Neural progenitor cell (in vitro differentiated cells): ENCODE measurements around the gene TREML2.

Experiments
- EZH2 ChIP-seq: fragments of 200-600 bp; sonication (generic); IDR thresholded peaks from 2 replicates; pipeline ENCODE4 v1.6.1; 2017; ENCODE audit warnings: antibody characterized with exemption, mild to moderate bottlenecking, moderate library complexity
- EZH2phosphoT487 ChIP-seq: fragments of 200-600 bp; sonication (generic); IDR thresholded peaks from 2 replicates; pipeline ENCODE4 v1.6.1; 2017; ENCODE audit warnings: antibody characterized with exemption
- TF ChIP-seq, protein P1 (sequence below): fragments of 200-600 bp; sonication (generic); IDR thresholded peaks from 2 replicates; pipeline ENCODE4 v1.5.1; 2017; ENCODE audit warnings: antibody characterized with exemption, mild to moderate bottlenecking

DNA sequence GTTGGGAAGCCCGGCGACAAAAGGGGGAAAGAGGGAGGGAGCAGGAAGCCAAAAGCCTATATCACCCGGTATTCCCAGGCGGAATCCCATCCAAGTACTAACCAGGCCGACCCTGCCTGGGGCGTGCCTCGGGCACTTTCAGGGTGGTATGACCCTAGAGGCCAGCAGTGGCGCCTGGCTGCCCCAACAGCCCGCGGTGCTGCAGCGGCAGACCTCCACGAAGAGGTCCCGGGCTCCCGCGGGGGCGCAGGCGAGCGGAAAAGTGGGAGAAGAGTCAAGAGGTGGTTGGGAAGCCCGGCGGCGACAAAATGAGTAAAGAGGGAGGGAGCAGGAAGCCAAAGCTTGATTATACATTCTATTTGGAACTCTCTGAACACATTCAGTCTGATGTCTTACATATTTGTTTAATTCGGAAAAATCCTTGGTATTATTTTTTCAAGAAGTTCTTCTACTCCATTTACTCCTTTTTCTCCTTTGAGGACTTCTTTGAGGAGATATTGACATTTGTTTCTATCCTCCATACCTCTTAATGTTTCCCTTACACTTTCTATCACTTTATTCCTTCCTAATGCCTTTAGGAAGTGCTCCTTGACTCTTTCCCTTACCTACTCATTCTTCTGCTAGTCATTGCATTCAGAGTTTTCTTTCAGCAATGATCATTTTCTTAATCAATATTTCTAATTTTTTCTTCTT is 38.7 kb upstream of the TREML2 start:
- TF ChIP-seq EZH2phosphoT487, result no peak
- TF ChIP-seq, protein P1, sequence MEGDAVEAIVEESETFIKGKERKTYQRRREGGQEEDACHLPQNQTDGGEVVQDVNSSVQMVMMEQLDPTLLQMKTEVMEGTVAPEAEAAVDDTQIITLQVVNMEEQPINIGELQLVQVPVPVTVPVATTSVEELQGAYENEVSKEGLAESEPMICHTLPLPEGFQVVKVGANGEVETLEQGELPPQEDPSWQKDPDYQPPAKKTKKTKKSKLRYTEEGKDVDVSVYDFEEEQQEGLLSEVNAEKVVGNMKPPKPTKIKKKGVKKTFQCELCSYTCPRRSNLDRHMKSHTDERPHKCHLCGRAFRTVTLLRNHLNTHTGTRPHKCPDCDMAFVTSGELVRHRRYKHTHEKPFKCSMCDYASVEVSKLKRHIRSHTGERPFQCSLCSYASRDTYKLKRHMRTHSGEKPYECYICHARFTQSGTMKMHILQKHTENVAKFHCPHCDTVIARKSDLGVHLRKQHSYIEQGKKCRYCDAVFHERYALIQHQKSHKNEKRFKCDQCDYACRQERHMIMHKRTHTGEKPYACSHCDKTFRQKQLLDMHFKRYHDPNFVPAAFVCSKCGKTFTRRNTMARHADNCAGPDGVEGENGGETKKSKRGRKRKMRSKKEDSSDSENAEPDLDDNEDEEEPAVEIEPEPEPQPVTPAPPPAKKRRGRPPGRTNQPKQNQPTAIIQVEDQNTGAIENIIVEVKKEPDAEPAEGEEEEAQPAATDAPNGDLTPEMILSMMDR, result peak; percentile 24
- TF ChIP-seq EZH2, result peak; percentile 57
